GM12878 (cell line): Measurements from ENCODE around the gene SORL1. TPM values are rescaled to one million over a fixed set of nuclear protein-coding genes. Genes with fewer than 3 reads are reported as not detected.

ENCODE experiments used
- ATAC-seq: fragments of 200-7000 bp; cut with Tn5 transposase; 3 replicates; pipeline ENCODE4 v1.9.1; 2020; ENCODE audit warnings: mild to moderate bottlenecking, moderate library complexity
- BruUV-seq: library from RNA; stranded (reverse); fragments of 400-500 nt; replicated peaks from 2 replicates; lab custom pipeline; 2021; lab: Mats Ljungman, UMichigan
- CTCF ChIA-PET: fragments of 300-600 bp; sonication (Branson Sonifier 250); formaldehyde crosslinking; extraction: SDS; loops from one replicate; lab custom pipeline; 2021; ENCODE audit warnings: inconsistent platforms; lab: Yijun Ruan, JAX
- POLR2A ChIA-PET: fragments of 350-600 bp; formaldehyde crosslinking; extraction: SDS; loops from one replicate; lab custom pipeline; 2021; ENCODE audit warnings: inconsistent platforms; lab: Charles Lee
- RAD21 ChIA-PET: fragments of 300-600 bp; sonication (Branson Sonifier 250); formaldehyde crosslinking; loops from one replicate; lab custom pipeline; 2023; ENCODE audit warnings: antibody characterized with exemption; ENCODE audit not compliant: unreplicated experiment; lab: Charles Lee
- SMC1A ChIA-PET: fragments of 300-600 bp; sonication (Branson Sonifier 250); formaldehyde crosslinking; loops from one replicate; lab custom pipeline; 2023; ENCODE audit not compliant: unreplicated experiment, uncharacterized antibody; lab: Charles Lee
- DNase-seq: peaks from one replicate; pipeline ENCODE4 v3.0.0-alpha.2; 2011; ENCODE audit warnings: low read depth, low spot score
- FAIRE-seq: peaks from 3 replicates; lab custom pipeline; 2011; peaks lifted over from hg19 to GRCh38; lab: Jason Lieb, UNC
- H2AFZ ChIP-seq: 2 replicates; pipeline ENCODE4 v1.6.0; 2011; ENCODE audit warnings: low read depth, low read length, control low read depth; ENCODE audit not compliant: control insufficient read depth
- H3K27ac ChIP-seq: 2 replicates; pipeline ENCODE4 v1.5.1; 2011; ENCODE audit warnings: control low read depth; ENCODE audit not compliant: control insufficient read depth, insufficient read depth
- H3K27me3 ChIP-seq, 2 experiments: replicated peaks in 1 of 2; 2 replicates each; pipeline versions ENCODE4 v1.6.0 to v1.6.1; 2011; ENCODE audit warnings: low read length in 1 of 2; ENCODE audit not compliant: control insufficient read depth in 2 of 2, insufficient read depth in 2 of 2
- H3K36me3 ChIP-seq, 2 experiments: 2 replicates each; pipeline ENCODE4 v1.5.1; 2011; ENCODE audit warnings: low read length in 1 of 2; ENCODE audit not compliant: control insufficient read depth in 2 of 2, insufficient read depth in 2 of 2
- H3K4me1 ChIP-seq: 2 replicates; pipeline ENCODE4 v1.6.1; 2011; ENCODE audit warnings: mild to moderate bottlenecking, low read length, moderate library complexity, mixed read lengths; ENCODE audit not compliant: control insufficient read depth, insufficient read depth
- H3K4me2 ChIP-seq: 2 replicates; pipeline ENCODE4 v1.6.0; 2011; ENCODE audit warnings: control low read depth; ENCODE audit not compliant: control insufficient read depth, insufficient read depth
- H3K4me3 ChIP-seq: fragments of 200-600 bp; sonication (generic); 2 replicates; pipeline ENCODE4 v1.5.1; 2016
- H3K79me2 ChIP-seq: 2 replicates; pipeline ENCODE4 v1.6.0; 2011; ENCODE audit warnings: low read length; ENCODE audit not compliant: control insufficient read depth, insufficient read depth
- H3K9ac ChIP-seq: 2 replicates; pipeline ENCODE4 v1.8.0; 2011; ENCODE audit warnings: low read length, control low read depth, mixed read lengths; ENCODE audit not compliant: control insufficient read depth, insufficient read depth
- H3K9me3 ChIP-seq: replicated peaks from 3 replicates; pipeline ENCODE4 v1.5.1; 2011; ENCODE audit warnings: mild to moderate bottlenecking, low read length; ENCODE audit not compliant: control insufficient read depth, insufficient read depth
- H4K20me1 ChIP-seq: 2 replicates; pipeline ENCODE4 v1.6.0; 2011; ENCODE audit not compliant: control insufficient read depth, insufficient read depth
- GATAD2B ChIP-seq: fragments of 450-650 bp; conservative IDR thresholded peaks from 2 replicates; pipeline ENCODE4 v1.6.1; 2017; ENCODE audit warnings: low read depth, mild to moderate bottlenecking, moderate library complexity
- HCFC1 ChIP-seq: fragments of 150-350 bp; IDR thresholded peaks from 2 replicates; pipeline ENCODE4 v1.6.1; 2014; ENCODE audit warnings: low read length
- NKRF ChIP-seq: fragments of 450-650 bp; conservative IDR thresholded peaks from 2 replicates; pipeline ENCODE4 v1.6.1; 2017; ENCODE audit warnings: mild to moderate bottlenecking, moderate library complexity
- NRF1 ChIP-seq: conservative IDR thresholded peaks from 2 replicates; pipeline ENCODE4 v1.6.1; 2011; ENCODE audit warnings: mild to moderate bottlenecking, low read depth, low read length, improper control_type of control experiment
- SMAD1 ChIP-seq: fragments of 450-650 bp; IDR thresholded peaks from 2 replicates; pipeline ENCODE4 v1.6.1; 2018; ENCODE audit warnings: mild to moderate bottlenecking, low read depth; ENCODE audit not compliant: partially characterized antibody
- SMAD5 ChIP-seq: IDR thresholded peaks from 2 replicates; pipeline ENCODE4 v1.6.1; 2016; ENCODE audit warnings: antibody characterized with exemption, low read depth
- SMARCA5 ChIP-seq: fragments of 450-650 bp; IDR thresholded peaks from 2 replicates; pipeline ENCODE4 v1.6.1; 2017; ENCODE audit warnings: mild to moderate bottlenecking
- SRF ChIP-seq, 2 experiments: IDR thresholded peaks; 2 replicates each; pipeline ENCODE4 v1.6.1; 2011; ENCODE audit warnings: low read depth in 2 of 2, low read length in 2 of 2, mild to moderate bottlenecking in 1 of 2, moderate library complexity in 1 of 2
- STAT3 ChIP-seq: IDR thresholded peaks from 2 replicates; pipeline ENCODE4 v1.6.1; 2011; ENCODE audit warnings: low read depth, low read length, improper control_type of control experiment
- TARDBP ChIP-seq: IDR thresholded peaks from 2 replicates; pipeline ENCODE4 v1.6.1; 2016; ENCODE audit warnings: borderline replicate concordance
- ZNF217 ChIP-seq: fragments of 450-650 bp; IDR thresholded peaks from 2 replicates; pipeline ENCODE4 v1.6.1; 2017; ENCODE audit warnings: antibody characterized with exemption, mild to moderate bottlenecking
- ZNF274 ChIP-seq: IDR thresholded peaks from one replicate; pipeline ENCODE4 v1.8.0; 2011; ENCODE audit not compliant: insufficient read length, insufficient read depth
- WGBS: methylation state at CpG from one replicate; pipeline ENCODE4 v1.1.6; 2016; ENCODE audit warnings: low lambda C conversion rate; ENCODE audit not compliant: insufficient replicate concordance, insufficient coverage; ENCODE audit errors: missing lambda C conversion rate; 5-methylcytosine and 5-hydroxymethylcytosine counted together
- in situ Hi-C: fragments of 300-500 bp; cut with MboI; formaldehyde crosslinking; loops from 9 replicates; pipeline ENCODE4 v1.14.3; 2018; ENCODE audit warnings: mixed read lengths
- intact Hi-C: fragments of 100-400 bp; cut with micrococcal nuclease; formaldehyde crosslinking; loops from one replicate; pipeline ENCODE4 v1.14.2; 2022; ENCODE audit not compliant: unreplicated experiment
- polyA plus RNA-seq, 11 experiments: library from polyadenylated mRNA; depleted of rRNA in 4 of 11; unstranded in 6 of 11; stranded (reverse) in 5 of 11; fragments of >200 nt; fragmentation: Nextera tagmentation in 4 of 11; fragmentation: Illumina TruSeq in 1 of 11; extraction: Ambion mirVana in 4 of 11; extraction: Trizol in 1 of 11; gene quantifications; 1 replicate in 1 of 11; 2 replicates in 10 of 11; pipeline versions ENCODE4 v1.2.1 to v1.2.3, GENCODE V29; 2011 to 2016; ENCODE audit warnings: inconsistent platforms in 2 of 11, missing spikeins in 2 of 11, low read depth in 1 of 11
- total RNA-seq, 4 experiments: library from RNA; depleted of rRNA in 3 of 4; stranded (reverse); fragments of >200 nt in 3 of 4; fragmentation: Illumina TruSeq in 1 of 4; extraction: Trizol in 1 of 4; gene quantifications; 2 replicates each; pipeline versions ENCODE4 v1.2.1 to v1.2.3, GENCODE V29; 2013 to 2021
- TF ChIP-seq, protein P1 (sequence below): IDR thresholded peaks from 2 replicates; pipeline ENCODE4 v1.6.1; 2011; ENCODE audit warnings: mild to moderate bottlenecking, low read depth, low read length, moderate library complexity; ENCODE audit not compliant: insufficient replicate concordance
- TF ChIP-seq, protein P2 (sequence below): fragments of 450-650 bp; IDR thresholded peaks from 2 replicates; pipeline ENCODE4 v1.6.1; 2018; ENCODE audit warnings: borderline replicate concordance, mild to moderate bottlenecking; ENCODE audit not compliant: partially characterized antibody

The SORL1 gene
- total and polyA plus RNA-seq, 10 of the 15 experiments (the other 5 are each of a cell fraction or from before 2014, with no cell fraction given), result 20.2 to 107 (median 59.9) TPM

DNA sequence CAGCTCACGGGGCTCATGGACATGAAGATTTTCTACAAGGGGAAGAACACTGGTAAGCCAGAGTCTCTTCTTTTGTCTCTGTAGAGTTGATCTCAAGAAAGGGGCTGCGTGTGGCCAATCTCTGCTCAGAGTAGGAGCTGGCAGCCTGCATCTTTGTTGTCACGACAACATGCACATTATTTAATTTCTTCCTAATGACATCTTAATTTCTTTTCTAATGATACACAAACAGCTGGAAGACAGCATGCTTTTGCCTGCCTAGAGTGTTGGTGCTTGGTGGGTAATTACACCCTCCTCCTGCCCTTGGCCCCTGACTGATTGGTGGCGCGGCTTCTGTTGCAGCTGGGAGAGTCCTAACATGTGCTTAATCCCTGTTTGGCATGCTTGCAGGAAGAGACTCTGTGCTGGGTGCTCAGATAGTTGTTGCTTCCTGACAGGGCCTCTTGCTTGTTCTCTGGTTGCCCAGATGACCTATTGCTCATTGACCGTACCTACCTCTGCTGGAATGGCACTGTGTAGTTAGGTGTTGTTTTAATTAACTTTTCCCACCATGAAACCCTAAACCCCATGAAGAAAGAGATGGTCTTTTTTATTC lies 107.6 kb downstream of the SORL1 start:
- WGBS, result 91% methylated on average over 6 of the region's 6 CpGs
- peaks cover 15% of the 10 kb centered on the region for H3K79me2 ChIP-seq
- ATAC-seq, result no peak

More for the DNA sequence above, 107.6 kb downstream of the SORL1 start:
- no peaks in the 10 kb centered on the region for H3K27me3 ChIP-seq
- no TSS peak for BruUV-seq
- DNase-seq (no peak), FAIRE-seq (no peak)
- H3K36me3 ChIP-seq, result peaks cover 33 to 46% of the 10 kb centered on the region in 2 experiments
- ChIA-PET SMC1A (interaction anchor here (0.9 to 1.6 kb wide), 4 partner anchors 14 to 65 kb away, joined by 4 to 7 read pairs (median 5); no protein-coding TSS in a partner anchor), RAD21 (no interaction called here), POLR2A (interaction anchor here (1.1 kb wide), 1 partner anchor 9 kb away, joined by 3 read pairs; no protein-coding TSS in a partner anchor), CTCF (no interaction called here)
- peaks cover 30% of the 10 kb centered on the region for H3K4me1 ChIP-seq
- H3K9ac ChIP-seq, result no peak overlapping the region
- in situ Hi-C loops, result no loop called here
- H3K27ac ChIP-seq, result no peak overlapping the region
- no peak for TF ChIP-seq TARDBP
- TF ChIP-seq SMARCA5, result no peak
- TF ChIP-seq ZNF274, result no peak
- TF ChIP-seq STAT3, result no peak
- no peak for TF ChIP-seq NRF1
- TF ChIP-seq, protein P1, sequence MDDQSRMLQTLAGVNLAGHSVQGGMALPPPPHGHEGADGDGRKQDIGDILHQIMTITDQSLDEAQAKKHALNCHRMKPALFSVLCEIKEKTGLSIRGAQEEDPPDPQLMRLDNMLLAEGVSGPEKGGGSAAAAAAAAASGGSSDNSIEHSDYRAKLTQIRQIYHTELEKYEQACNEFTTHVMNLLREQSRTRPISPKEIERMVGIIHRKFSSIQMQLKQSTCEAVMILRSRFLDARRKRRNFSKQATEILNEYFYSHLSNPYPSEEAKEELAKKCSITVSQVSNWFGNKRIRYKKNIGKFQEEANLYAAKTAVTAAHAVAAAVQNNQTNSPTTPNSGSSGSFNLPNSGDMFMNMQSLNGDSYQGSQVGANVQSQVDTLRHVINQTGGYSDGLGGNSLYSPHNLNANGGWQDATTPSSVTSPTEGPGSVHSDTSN, result no peak
- TF ChIP-seq GATAD2B, result no peak
- TF ChIP-seq SMAD5, result no peak
- TF ChIP-seq, protein P2, sequence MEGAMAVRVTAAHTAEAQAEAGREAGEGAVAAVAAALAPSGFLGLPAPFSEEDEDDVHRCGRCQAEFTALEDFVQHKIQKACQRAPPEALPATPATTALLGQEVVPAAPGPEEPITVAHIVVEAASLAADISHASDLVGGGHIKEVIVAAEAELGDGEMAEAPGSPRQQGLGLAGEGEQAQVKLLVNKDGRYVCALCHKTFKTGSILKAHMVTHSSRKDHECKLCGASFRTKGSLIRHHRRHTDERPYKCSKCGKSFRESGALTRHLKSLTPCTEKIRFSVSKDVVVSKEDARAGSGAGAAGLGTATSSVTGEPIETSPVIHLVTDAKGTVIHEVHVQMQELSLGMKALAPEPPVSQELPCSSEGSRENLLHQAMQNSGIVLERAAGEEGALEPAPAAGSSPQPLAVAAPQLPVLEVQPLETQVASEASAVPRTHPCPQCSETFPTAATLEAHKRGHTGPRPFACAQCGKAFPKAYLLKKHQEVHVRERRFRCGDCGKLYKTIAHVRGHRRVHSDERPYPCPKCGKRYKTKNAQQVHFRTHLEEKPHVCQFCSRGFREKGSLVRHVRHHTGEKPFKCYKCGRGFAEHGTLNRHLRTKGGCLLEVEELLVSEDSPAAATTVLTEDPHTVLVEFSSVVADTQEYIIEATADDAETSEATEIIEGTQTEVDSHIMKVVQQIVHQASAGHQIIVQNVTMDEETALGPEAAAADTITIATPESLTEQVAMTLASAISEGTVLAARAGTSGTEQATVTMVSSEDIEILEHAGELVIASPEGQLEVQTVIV, result no peak
- no peak for TF ChIP-seq NKRF
- TF ChIP-seq ZNF217, result no peak
- TF ChIP-seq SRF (IDR thresholded peaks at IDR 0.05; ENCODE audit: low read depth in 2 of 2, low read length in 2 of 2), result no peak
- TF ChIP-seq HCFC1, result no peak
- no peak for TF ChIP-seq SMAD1
- H4K20me1 ChIP-seq, result no peaks in the 10 kb centered on the region; the same call in 1 of the 2 replicates
- H2AFZ ChIP-seq, result no peak overlapping the region
- H3K4me3 ChIP-seq, result no peak overlapping the region
- intact Hi-C loops, result no loop called here
- no peak overlapping the region for H3K4me2 ChIP-seq
- H3K9me3 ChIP-seq, result no peaks in the 10 kb centered on the region
